Rectal smooth muscle tissue (tissue), 1 donor: ENCODE measurements around the gene ZBTB24.
A peak's percentile ranks its signal among the peaks of the same experiment; 100 is the strongest.

ENCODE experiments used
- H3K27ac ChIP-seq: one replicate; pipeline ENCODE4 v1.7.0; 2013; ENCODE audit warnings: low read depth, low read length, inconsistent platforms
- H3K27me3 ChIP-seq: one replicate; pipeline ENCODE4 v1.7.0; 2013; ENCODE audit warnings: low read length; ENCODE audit not compliant: control insufficient read depth, insufficient read depth
- H3K36me3 ChIP-seq: one replicate; pipeline ENCODE4 v1.7.0; 2013; ENCODE audit warnings: low read length; ENCODE audit not compliant: control insufficient read depth, insufficient read depth
- H3K4me1 ChIP-seq: one replicate; pipeline ENCODE4 v1.7.0; 2013; ENCODE audit warnings: low read length; ENCODE audit not compliant: control insufficient read depth, insufficient read depth
- H3K4me3 ChIP-seq: one replicate; pipeline ENCODE4 v1.7.0; 2013; ENCODE audit warnings: low read length
- H3K9ac ChIP-seq: one replicate; pipeline ENCODE4 v1.7.0; 2013; ENCODE audit warnings: low read length

ZBTB24 gene

GRCh38 chr6:109441069-109441816 lies 41.8 kb downstream of the ZBTB24 start:
- Histone ChIP-seq H3K9ac (peak overlapping the region; percentile 16), H3K4me3 (peak overlapping the region; percentile 78), H3K4me1 (peaks cover 3% of the 10 kb centered on the region), H3K27ac (peak overlapping the region; percentile 53), H3K36me3 (peaks cover 14% of the 10 kb centered on the region), H3K27me3 (no peaks in the 10 kb centered on the region)

GRCh38 chr6:109440331-109441068 lies 42.5 kb downstream of the ZBTB24 start, which contains the start of the genes PPIL6 and SMPD2:
Gene PPIL6 (minus strand): TSS chr6:109440628. CDS start chr6:109440590, 38 bp downstream.
Gene SMPD2 (plus strand): TSS chr6:109440724. CDS start chr6:109441122, 398 bp downstream.
- H3K36me3 ChIP-seq: peaks cover 14% of the 10 kb centered on the region
- no peaks in the 10 kb centered on the region for H3K27me3 ChIP-seq
- H3K9ac ChIP-seq: peak within 1 kb of the TSS; percentile 16
- H3K27ac ChIP-seq: peak within 1 kb of the TSS; percentile 53
- H3K4me1 ChIP-seq: peaks cover 3% of the 10 kb centered on the region
- peak within 1 kb of the TSS; percentile 78 for H3K4me3 ChIP-seq

- no peaks in the 10 kb centered on the region for H3K4me1 ChIP-seq
- H3K36me3 ChIP-seq: no peaks in the 10 kb centered on the region
- no peaks in the 10 kb centered on the region for H3K27me3 ChIP-seq
- H3K9ac ChIP-seq: no peak overlapping the region
- no peak overlapping the region for H3K27ac ChIP-seq
- H3K4me3 ChIP-seq: no peak overlapping the region
Observed at GRCh38 chr6:109436041-109436440, 47.0 kb downstream of the ZBTB24 start.

GRCh38 chr6:109434456-109434855 lies 48.6 kb downstream of the ZBTB24 start:
- no peak overlapping the region for H3K4me3 ChIP-seq
- H3K9ac ChIP-seq: no peak overlapping the region
- no peaks in the 10 kb centered on the region for H3K36me3 ChIP-seq
- H3K27me3 ChIP-seq: no peaks in the 10 kb centered on the region
- no peak overlapping the region for H3K27ac ChIP-seq
- no peaks in the 10 kb centered on the region for H3K4me1 ChIP-seq

- Histone ChIP-seq H3K27me3 (no peaks in the 10 kb centered on the region), H3K9ac (no peak overlapping the region), H3K4me1 (no peaks in the 10 kb centered on the region), H3K27ac (no peak overlapping the region), H3K36me3 (no peaks in the 10 kb centered on the region), H3K4me3 (no peak overlapping the region)
Observed at GRCh38 chr6:109429496-109429895, 53.5 kb downstream of the ZBTB24 start.

- Histone ChIP-seq H3K27ac (no peak overlapping the region), H3K4me1 (no peaks in the 10 kb centered on the region), H3K36me3 (no peaks in the 10 kb centered on the region), H3K27me3 (no peaks in the 10 kb centered on the region), H3K4me3 (no peak overlapping the region), H3K9ac (no peak overlapping the region)
Observed at GRCh38 chr6:109428889-109429477, 54.0 kb downstream of the ZBTB24 start.

- Histone ChIP-seq H3K36me3 (no peaks in the 10 kb centered on the region), H3K27me3 (no peaks in the 10 kb centered on the region), H3K4me1 (no peaks in the 10 kb centered on the region), H3K9ac (no peak overlapping the region), H3K4me3 (no peak overlapping the region), H3K27ac (no peak overlapping the region)
Observed at GRCh38 chr6:109424946-109425345, 58.1 kb downstream of the ZBTB24 start.

- no peaks in the 10 kb centered on the region for H3K36me3 ChIP-seq
- no peak overlapping the region for H3K4me3 ChIP-seq
- no peaks in the 10 kb centered on the region for H3K4me1 ChIP-seq
- no peak overlapping the region for H3K27ac ChIP-seq
- H3K27me3 ChIP-seq: no peaks in the 10 kb centered on the region
- no peak overlapping the region for H3K9ac ChIP-seq
Observed at GRCh38 chr6:109421184-109421583, 61.8 kb downstream of the ZBTB24 start.

GRCh38 chr6:109420751-109421150 lies 62.3 kb downstream of the ZBTB24 start:
- Histone ChIP-seq H3K4me1 (no peaks in the 10 kb centered on the region), H3K4me3 (no peak overlapping the region), H3K9ac (no peak overlapping the region), H3K36me3 (no peaks in the 10 kb centered on the region), H3K27ac (no peak overlapping the region), H3K27me3 (no peaks in the 10 kb centered on the region)

- no peaks in the 10 kb centered on the region for H3K27me3 ChIP-seq
- H3K27ac ChIP-seq: no peak overlapping the region
- no peaks in the 10 kb centered on the region for H3K36me3 ChIP-seq
- no peak overlapping the region for H3K9ac ChIP-seq
- no peak overlapping the region for H3K4me3 ChIP-seq
- no peaks in the 10 kb centered on the region for H3K4me1 ChIP-seq
Observed at GRCh38 chr6:109417646-109418045, 65.4 kb downstream of the ZBTB24 start.
